SK-MEL-5 (cell line): ENCODE results near the gene JAK2. TPM values are rescaled to one million over a fixed set of nuclear protein-coding genes. Genes with fewer than 3 reads are reported as not detected.
"Not testable (repeated sequence)": the region's sequence is repeated elsewhere in the genome, so short reads cannot be mapped to it uniquely, and the experiment has no call there.

Experiments used
- DNase-seq: peaks from one replicate; pipeline ENCODE4 v3.0.0-alpha.2; 2016; ENCODE audit warnings: low read depth, low spot score
- in situ Hi-C: cut with HindIII; loops from 2 replicates; pipeline ENCODE4 v1.10.0; 2016; ENCODE audit warnings: low sequenced_read_pairs, high pct_unique_total_duplicates, low pct_unique_long_range_greater_than_20kb
- total RNA-seq: library from RNA; depleted of rRNA; stranded (reverse); fragments of >200 nt; shearing (Covaris generic); gene quantifications from 2 replicates; pipeline ENCODE4 v1.2.3, GENCODE V29; 2014

The JAK2 gene
- total RNA-seq, 1 experiment from 2014 or later, result 4.3 TPM

DNA sequence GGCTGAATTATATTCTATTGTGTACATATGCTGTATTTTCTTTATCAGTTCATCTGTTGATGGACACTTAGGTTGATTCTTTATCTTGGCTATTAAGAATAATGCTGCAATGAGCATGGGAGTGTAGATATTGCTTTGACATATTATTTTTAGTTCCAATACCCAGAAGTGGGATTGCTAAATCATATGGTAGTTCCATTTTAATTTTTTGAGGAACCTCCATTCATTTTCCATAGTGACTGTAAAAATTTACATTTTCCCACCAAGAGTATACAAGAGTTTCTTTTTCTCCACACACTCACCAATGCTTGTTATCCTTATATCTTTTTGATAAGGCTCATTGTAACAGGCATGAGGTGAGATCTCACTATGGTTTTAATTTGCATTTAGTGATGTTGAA, 19.4 kb downstream of the JAK2 start:
- in situ Hi-C loops, result no loop called here
- no peak for DNase-seq

DNA sequence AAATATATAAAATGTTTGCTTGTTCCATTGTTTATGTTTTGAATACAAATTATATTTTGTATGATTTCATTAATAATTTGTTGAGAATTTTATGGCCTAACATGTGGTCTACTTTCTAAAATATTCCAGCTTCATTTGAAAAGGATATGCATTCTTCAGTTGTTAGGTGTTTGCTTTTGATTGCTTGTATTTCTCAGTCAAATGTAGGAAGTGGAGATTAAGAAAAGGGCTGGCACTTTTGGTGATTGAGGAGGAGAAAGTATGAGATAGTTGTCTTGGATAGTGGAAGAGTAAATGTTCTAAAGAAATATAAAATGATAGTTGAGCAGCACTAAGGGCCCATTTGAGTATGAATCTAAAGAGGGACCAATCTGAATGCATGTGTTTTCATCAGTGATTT, 23.1 kb downstream of the JAK2 start:
- no peak for DNase-seq
- in situ Hi-C loops, result no loop called here

DNA sequence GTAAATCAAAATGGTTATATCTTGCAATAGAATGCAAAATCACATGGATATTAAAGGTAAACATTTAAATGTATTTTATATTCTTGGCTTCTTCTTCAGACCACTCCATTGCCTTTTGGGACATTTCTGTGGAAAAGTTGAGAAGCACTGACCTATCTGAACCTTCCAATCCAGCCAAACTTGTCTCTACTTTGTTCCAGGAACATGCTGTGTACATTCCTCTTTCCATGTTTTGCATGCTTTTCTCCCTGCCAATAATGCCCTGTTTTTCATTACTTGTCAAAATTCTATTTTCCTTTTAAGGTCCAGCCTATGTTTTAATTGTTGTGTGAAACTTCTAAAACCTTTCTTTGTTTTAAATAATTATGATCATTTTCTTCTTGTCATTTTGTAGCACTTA, 28.3 kb downstream of the JAK2 start:
- in situ Hi-C loops, result no loop called here
- DNase-seq, result no peak

DNA sequence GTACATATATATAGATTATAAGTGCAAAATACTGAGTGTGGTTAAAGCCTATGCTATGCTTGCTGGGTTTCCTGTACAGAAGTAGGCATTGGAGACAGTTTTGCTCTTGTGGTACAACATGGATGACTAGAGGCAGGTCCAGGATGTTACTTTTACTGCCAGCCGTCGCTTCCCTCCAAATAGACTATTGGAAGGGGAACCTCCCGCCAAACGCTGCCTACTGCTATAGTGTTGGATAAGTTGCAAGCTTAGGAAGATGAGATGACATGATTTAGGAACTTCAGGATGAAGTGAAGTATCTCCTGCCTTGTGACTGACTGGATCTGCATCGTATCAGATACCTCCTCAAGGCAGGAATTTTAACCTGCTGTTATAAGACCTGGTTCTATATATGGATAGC, 30.9 kb downstream of the JAK2 start:
- in situ Hi-C loops, result no loop called here

DNA sequence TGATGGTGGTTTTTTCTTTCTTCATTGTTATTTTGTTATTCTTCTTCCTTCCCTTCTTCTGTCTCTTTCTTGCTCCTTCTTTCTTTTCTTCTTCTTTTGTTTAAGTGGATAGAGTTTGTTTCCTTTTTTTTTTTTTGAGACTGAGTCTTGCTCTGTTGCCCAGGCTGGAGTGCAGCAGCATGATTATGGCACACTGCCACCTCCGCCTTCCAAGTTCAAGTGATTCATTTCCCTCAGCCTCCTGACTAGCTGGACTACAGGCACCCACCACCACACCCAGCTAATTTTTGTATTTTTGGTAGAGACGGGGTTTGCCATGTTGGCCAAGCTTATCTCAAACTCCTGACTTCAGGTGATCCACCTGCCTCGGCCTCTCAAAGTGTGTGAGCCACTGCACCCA, 40.3 kb downstream of the JAK2 start:
- no peak for DNase-seq
- in situ Hi-C loops, result no loop called here

More for the DNA sequence above, 30.9 kb downstream of the JAK2 start:
- no peak for DNase-seq

DNA sequence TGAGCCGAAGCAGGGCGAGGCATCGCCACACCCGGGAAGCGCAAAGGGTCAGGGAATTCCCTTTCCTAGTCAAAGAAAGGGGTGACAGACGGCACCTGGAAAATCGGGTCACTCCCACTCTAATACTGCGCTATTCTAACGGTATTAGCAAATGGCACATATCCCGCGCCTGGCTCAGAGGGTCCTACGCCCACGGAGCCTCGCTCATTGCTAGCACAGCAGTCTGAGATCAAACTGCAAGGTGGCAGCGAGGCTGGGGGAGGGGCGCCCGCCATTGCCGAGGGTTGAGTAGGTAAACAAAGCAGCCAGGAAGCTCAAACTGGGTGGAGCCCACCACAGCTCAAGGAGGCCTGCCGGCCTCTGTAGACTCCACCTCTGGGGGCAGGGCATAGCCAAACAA, 46.9 kb downstream of the JAK2 start:
- in situ Hi-C loops, DNase-seq: not testable (repeated sequence)

DNA sequence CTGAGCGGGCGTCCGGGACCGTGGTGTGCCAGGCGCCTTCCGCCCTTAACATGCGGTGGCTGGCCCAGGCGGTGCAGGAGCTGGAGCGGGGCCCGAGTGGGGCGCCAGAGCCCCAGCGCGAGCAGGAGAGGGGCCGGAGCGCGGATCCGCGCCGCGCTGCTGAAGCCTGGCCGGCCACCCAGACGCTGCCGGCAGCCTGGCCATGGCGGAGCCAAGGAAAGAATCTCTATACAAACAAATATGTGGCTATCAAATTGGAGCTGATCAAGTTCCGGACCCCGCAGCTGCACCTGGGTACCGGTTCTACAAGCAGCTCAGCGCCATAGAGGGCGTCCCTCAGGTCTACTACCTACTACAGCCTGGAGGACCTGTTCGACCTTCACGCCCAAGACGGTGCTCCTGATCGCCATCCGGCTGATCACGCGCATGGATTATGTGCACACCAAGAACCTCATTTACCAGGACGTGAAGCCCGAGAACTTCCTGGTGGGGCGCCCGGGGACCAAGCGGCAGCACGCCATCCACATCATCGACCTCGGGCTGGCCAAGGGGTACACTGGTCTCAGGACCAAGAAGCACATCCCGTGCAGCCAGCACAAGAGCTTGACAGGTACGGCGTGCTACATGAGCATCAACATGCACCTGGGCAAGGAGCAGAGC, 55.8 kb downstream of the JAK2 start:
- in situ Hi-C loops, result no loop called here
- DNase-seq, result no peak

DNA sequence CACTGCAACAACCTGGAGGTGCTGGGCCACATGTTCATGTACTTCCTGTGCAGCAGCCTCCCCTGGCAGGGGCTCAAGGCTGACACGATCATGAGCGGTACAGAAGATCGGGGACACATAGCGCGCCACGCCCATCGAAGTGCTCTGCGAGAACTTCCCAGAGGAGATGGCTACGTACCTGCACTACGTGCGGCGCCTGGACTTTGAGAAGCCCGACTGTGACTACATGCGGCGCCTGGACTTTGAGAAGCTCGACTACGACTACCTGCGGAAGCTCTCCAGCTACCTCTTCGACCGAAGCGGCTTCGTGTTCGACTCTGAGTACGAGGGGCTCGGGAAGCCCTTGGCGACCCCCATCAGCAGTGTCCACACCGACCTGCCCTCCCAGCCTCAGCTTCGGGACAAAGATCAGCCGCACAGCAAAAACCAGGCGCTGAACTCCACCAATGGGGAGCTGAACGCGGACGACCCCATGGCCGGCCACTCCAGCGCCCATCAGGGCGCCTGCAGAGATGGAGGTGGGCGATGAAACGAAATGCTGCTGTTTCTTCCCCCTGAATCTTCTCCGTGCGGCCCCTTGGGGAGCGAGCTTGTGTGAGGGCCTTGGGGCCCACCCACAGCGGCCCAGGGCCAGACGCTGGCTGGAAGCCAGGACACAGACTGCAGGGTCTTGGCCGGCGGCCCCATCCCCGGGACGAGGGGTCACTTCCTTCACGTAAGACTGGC, 56.5 kb downstream of the JAK2 start:
- in situ Hi-C loops, result no loop called here
- DNase-seq, result no peak

DNA sequence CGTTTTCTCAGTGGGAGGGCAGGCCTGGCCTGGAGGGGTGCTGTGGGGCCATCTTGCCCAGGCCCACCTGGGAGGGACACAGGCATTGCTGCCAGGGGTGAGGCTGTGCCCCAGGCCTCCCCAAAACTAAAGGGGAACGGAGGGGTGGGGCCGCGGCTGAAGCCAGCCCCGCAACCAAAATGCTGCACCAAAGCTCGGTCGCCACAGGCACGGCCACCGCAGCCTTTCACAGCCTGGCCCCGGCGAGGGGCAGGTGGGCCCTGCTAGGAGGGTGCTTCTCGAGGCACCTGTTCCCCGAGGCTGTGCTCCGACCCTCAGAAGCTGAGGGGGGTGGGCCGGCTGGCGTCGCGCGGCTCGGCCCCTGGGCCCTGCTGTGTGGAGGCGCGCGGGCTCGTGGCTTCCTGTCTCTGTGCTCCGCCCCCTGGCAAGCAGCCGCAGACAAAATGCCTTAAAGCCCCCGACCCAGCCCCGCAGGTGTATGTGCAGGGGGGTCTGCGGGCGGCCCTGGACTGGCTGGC, 57.6 kb downstream of the JAK2 start:
- in situ Hi-C loops, result no loop called here
- no peak for DNase-seq

DNA sequence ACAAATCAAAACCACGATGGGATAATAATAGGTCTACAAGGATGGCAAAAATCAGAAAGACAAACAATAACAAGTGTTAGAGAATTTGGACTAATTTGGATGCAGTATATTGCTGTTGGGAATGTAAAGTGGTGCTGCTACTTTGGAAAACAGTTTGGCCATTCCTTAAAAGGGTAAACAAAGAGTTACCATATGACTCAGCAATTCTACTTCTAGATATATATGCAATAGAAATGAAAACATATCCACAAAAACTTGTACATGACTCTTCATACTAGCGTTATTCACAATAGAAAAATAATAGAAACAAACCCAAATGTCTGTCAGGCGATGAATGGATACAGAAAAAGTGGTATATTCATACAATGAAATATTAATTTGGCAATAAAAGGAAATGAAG, 58.3 kb downstream of the JAK2 start:
- in situ Hi-C loops, result no loop called here
- DNase-seq, result no peak

DNA sequence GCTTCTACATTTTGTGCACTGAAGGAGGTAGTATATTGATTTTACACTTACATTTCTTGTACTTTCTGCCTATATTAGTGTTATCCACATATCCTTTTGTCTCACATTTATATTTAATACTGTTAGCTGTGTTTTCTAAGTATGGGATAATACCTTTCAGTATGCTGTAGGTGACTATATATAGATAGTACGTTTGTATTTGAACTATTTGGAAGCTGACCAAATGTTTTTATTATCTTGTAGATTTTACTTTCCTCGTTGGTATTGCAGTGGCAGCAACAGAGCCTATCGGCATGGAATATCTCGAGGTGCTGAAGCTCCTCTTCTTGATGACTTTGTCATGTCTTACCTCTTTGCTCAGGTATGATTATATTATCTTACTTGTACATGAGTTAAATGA, 59.1 kb downstream of the JAK2 start:
- in situ Hi-C loops, result no loop called here
- no peak for DNase-seq

DNA sequence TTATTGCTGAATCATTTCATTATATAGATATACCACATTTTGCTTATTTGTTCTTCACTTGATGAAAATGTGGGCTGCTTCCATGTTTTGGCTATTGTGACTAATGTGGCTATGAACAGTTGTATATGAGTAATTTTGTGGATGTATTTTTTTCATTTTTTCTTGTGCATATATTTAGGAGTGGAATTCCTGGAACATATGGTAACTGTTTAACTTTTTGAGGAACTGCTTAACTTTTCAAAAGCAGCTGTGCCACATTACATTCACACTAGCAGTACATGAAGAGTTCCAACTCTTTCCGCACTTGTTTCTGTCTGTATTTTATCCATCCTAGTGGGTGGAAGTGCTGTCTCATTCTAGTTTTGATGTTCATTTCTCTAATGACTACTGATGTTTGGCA, 67.8 kb downstream of the JAK2 start:
- DNase-seq, result no peak
- in situ Hi-C loops, result no loop called here

DNA sequence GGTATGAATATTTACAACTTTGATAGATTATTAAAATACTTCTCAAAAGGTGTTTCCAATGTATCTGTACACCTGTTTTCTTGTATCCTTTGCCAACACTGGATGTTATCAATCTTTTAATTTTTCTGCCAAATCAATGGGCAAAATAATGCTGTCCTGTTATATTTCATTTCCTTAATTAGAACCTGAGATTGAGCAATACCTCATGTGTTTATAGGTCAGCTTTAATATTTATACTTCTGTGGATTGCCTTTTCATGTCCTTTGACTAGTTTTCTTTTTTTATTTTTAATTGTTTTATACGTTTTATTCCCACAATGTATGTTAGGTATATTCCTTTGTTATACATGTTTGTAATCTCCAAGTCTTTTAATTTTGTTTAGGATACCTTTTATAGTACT, 77.6 kb downstream of the JAK2 start:
- no peak for DNase-seq
- in situ Hi-C loops, result no loop called here

DNA sequence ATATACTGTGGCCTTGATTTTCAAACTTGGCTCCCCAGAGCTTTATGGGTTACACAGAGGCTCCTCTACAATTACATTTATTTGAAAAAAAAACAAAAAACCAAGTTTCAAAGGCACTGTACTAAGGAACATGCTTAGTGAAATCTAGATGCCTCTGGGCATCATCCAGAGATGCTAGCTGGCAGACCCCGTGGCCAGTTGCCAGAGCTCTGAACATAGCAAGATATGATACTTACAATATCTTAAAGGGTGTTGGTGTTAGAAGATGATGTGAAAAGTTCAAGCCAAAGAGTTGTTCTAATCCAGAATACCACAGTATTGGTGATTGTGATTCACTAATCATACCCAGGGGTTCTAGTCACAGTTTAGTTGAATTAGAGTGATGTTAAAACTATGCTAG, 87.8 kb downstream of the JAK2 start:
- no peak for DNase-seq
- in situ Hi-C loops, result no loop called here

DNA sequence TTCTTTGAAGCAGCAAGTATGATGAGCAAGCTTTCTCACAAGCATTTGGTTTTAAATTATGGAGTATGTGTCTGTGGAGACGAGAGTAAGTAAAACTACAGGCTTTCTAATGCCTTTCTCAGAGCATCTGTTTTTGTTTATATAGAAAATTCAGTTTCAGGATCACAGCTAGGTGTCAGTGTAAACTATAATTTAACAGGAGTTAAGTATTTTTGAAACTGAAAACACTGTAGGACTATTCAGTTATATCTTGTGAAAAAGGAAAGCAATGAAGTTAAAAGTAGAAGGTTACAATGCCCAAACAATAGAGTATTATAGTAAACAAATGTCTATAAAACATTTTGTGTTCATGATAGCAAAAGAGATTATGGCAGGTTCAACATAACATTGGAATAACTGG, 88.6 kb downstream of the JAK2 start:
- in situ Hi-C loops, result no loop called here

DNA sequence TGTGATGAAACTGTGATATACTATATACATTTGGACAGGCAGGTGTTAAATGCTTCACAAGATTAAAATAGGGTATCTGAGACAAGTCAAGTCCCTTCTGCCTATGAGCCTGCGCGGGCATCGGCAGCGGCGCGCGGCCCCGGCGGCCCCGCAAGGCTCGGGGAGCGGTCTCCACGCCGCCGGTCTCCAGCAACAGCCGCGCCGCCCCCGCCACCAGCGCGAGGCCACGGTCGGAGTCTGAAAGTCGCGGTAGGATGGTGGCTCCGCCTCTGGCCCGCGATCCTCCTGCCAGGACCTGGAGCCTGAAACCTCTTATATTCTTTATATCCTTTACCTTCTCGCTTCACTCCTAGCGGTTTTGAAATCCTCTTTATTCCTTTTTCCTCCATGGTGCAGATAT, 100.9 kb downstream of the JAK2 start:
- DNase-seq, result no peak
- in situ Hi-C loops, result no loop called here

More for the DNA sequence above, 88.6 kb downstream of the JAK2 start:
- DNase-seq, result peak; percentile 1

DNA sequence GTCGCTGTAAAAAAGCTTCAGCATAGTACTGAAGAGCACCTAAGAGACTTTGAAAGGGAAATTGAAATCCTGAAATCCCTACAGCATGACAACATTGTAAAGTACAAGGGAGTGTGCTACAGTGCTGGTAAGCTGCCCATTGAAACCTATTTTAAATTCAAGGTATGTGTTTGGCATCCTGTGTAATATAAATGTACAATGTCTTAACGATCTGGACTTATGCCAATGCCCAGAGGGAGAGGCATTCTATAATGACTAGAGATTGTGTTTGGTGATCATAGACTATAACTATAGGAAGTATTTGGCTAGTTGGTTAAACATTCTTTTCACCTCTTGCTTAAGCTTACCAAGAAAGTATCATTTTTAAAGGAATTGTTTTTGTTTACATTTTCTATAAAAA, 104.7 kb downstream of the JAK2 start:
- peak; percentile 2 for DNase-seq
- in situ Hi-C loops, result no loop called here

DNA sequence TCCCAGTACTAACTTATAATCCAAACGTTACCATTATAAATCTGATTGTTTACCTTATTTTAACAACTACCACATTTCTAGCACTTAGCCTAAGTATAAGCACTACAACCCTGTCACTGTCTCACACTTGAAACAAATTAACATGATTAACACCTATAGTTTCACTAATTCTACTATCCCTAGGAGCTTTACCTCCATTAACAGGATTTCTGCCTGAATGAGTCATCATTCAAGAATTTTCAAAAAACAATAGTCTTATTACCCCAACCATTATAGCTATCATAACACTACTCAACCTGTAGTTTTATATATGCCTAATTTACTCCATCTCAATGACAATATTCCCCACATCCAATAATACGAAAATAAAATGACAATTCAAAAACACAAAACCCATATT, 110.7 kb downstream of the JAK2 start:
- in situ Hi-C loops, result no loop called here
- no peak for DNase-seq

DNA sequence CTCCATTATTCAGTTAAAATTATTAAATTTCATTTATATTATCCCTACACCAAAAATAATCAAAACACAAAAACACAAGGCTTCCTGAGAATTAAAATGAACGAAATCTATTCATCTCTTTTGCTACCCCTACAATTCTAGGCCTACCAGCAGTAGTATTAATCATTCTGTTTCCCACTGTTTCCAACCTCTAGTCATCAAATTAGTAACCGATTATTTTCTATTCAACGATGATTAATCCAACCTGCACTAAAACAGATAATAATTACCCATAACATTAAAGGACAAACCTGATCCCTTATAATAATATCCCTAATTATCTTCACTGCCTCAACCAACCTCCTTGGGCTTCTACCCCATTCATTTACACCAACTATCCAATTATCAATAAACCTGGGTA, 114.4 kb downstream of the JAK2 start:
- DNase-seq, result no peak
- in situ Hi-C loops, result no loop called here
